A673 (cell line): ENCODE measurements around the gene MILR1.

Experiments
- EZH2 ChIP-seq: fragments of 200-600 bp; sonication (generic); IDR thresholded peaks from 2 replicates; pipeline ENCODE4 v1.6.1; 2017; ENCODE audit warnings: borderline replicate concordance, low read depth, mild to moderate bottlenecking, mixed read lengths, antibody characterized with exemption, low read length; ENCODE audit not compliant: poor library complexity, severe bottlenecking
- TF ChIP-seq, protein P1 (sequence below): fragments of 300-800, 200-600 bp; sonication (generic); conservative IDR thresholded peaks from 2 replicates; pipeline ENCODE4 v1.5.1; 2017; ENCODE audit warnings: low read depth, mild to moderate bottlenecking, antibody characterized with exemption, low read length, moderate library complexity, mixed read lengths

DNA sequence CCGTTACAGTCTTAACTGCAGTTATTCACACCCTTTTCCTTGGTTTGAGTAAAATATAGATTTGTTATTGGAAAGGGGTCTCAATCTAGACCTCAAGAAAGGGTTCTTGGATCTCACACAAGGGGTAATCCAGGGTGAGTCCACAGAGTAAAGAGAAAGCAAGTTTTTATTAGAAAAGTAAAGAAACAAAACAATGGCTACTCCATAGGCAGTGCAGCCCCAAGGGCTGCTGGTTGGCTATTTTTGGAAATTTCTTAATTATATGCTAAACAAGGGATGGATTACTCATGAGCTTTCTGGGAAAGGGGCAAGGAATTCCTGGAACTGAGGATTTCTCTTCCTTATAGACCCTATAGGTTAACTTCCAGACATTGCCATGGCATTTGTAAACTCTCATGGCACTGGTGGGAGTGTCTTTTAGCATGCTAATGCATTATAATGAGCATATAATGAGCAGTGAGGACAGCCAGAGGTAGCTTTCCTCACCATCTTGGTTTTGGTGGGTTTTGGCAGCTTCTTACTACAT is 24.5 kb upstream of the MILR1 start:
- TF ChIP-seq, protein P1, sequence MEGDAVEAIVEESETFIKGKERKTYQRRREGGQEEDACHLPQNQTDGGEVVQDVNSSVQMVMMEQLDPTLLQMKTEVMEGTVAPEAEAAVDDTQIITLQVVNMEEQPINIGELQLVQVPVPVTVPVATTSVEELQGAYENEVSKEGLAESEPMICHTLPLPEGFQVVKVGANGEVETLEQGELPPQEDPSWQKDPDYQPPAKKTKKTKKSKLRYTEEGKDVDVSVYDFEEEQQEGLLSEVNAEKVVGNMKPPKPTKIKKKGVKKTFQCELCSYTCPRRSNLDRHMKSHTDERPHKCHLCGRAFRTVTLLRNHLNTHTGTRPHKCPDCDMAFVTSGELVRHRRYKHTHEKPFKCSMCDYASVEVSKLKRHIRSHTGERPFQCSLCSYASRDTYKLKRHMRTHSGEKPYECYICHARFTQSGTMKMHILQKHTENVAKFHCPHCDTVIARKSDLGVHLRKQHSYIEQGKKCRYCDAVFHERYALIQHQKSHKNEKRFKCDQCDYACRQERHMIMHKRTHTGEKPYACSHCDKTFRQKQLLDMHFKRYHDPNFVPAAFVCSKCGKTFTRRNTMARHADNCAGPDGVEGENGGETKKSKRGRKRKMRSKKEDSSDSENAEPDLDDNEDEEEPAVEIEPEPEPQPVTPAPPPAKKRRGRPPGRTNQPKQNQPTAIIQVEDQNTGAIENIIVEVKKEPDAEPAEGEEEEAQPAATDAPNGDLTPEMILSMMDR = no peak
- no peak for TF ChIP-seq EZH2
